HCT116 (cell line): ENCODE measurements around the gene RANBP10. TPM values are rescaled to one million over a fixed set of nuclear protein-coding genes. Genes with fewer than 3 reads are reported as not detected.

Experiments
- ATAC-seq: fragments of 200-7000 bp; cut with Tn5 transposase; 2 replicates; pipeline ENCODE4 v1.9.1; 2020; ENCODE audit warnings: mild to moderate bottlenecking, moderate library complexity
- BruUV-seq: library from RNA; stranded (reverse); fragments of 400-500 nt; replicated peaks from 2 replicates; lab custom pipeline; 2021; lab: Mats Ljungman, UMichigan
- CTCF ChIA-PET: fragments of 300-600 bp; sonication (Branson Sonifier 250); formaldehyde crosslinking; loops from one replicate; lab custom pipeline; 2021; ENCODE audit warnings: antibody characterized with exemption; lab: Charles Lee
- POLR2A ChIA-PET: fragments of 300-600, 350-600 bp; sonication (Branson Sonifier 250); formaldehyde crosslinking; loops from one replicate; lab custom pipeline; 2021; ENCODE audit warnings: antibody characterized with exemption; lab: Charles Lee
- RAD21 ChIA-PET, 2 experiments: fragments of 300-600 bp; sonication (Branson Sonifier 250); formaldehyde crosslinking; loops; one replicate each; lab custom pipeline; 2023; ENCODE audit warnings: low total read pairs in 2 of 2; ENCODE audit not compliant: uncharacterized antibody in 2 of 2, unreplicated experiment in 2 of 2, low non-redundant PET in 1 of 2; lab: Charles Lee
- DNase-seq: peaks from one replicate; pipeline ENCODE4 v3.0.0-alpha.2; 2010; ENCODE audit warnings: low read depth, low spot score
- H2AFZ ChIP-seq: fragments of 200-600 bp; shearing (Covaris generic), sonication (generic); 2 replicates; pipeline ENCODE4 v1.6.1; 2017; ENCODE audit warnings: low read depth, mixed run types, mixed read lengths, antibody characterized with exemption, low read length; ENCODE audit not compliant: poor library complexity, severe bottlenecking
- H3K27ac ChIP-seq: 2 replicates; pipeline ENCODE4 v1.5.1; 2012; ENCODE audit warnings: low read depth, low read length
- H3K27me3 ChIP-seq: fragments of 200-600 bp; sonication (generic); 2 replicates; pipeline ENCODE4 v1.6.1; 2016; ENCODE audit warnings: mixed run types, low read length, mixed read lengths; ENCODE audit not compliant: insufficient read depth
- H3K36me3 ChIP-seq, 2 experiments: fragments of 200-500 bp in 1 of 2; fragments of 200-600 bp in 1 of 2; sonication (Bioruptor generic) in 1 of 2; sonication (generic) in 1 of 2; 2 replicates each; pipeline versions ENCODE4 v1.5.1 to v1.6.1; 2014 to 2016; ENCODE audit warnings: low read length in 2 of 2, inconsistent platforms in 1 of 2, mixed read lengths in 1 of 2, mixed run types in 1 of 2; ENCODE audit not compliant: insufficient read depth in 2 of 2, control insufficient read depth in 1 of 2
- H3K4me1 ChIP-seq, 2 experiments: fragments of 200-600 bp in 1 of 2; sonication (generic) in 1 of 2; 2 replicates each; pipeline versions ENCODE4 v1.5.1 to v1.6.1; 2012 to 2017; ENCODE audit warnings: low read length in 2 of 2, inconsistent platforms in 1 of 2, mild to moderate bottlenecking in 1 of 2, mixed read lengths in 1 of 2, mixed run types in 1 of 2, moderate library complexity in 1 of 2; ENCODE audit not compliant: insufficient read depth in 2 of 2, control insufficient read depth in 1 of 2
- H3K4me2 ChIP-seq: fragments of 200-600 bp; sonication (generic); 2 replicates; pipeline ENCODE4 v1.6.1; 2017; ENCODE audit warnings: mixed run types, low read length, mixed read lengths
- H3K4me3 ChIP-seq, 2 experiments: fragments of 200-600 bp in 1 of 2; sonication (generic) in 1 of 2; replicated peaks in 1 of 2; 2 replicates each; pipeline ENCODE4 v1.5.1; 2011 to 2016; ENCODE audit warnings: low read length in 2 of 2, control low read depth in 1 of 2, low read depth in 1 of 2, mild to moderate bottlenecking in 1 of 2, mixed read lengths in 1 of 2, mixed run types in 1 of 2
- H3K79me2 ChIP-seq: fragments of 200-600 bp; sonication (generic); 2 replicates; pipeline ENCODE4 v1.6.1; 2017; ENCODE audit warnings: mild to moderate bottlenecking, mixed run types, low read length, moderate library complexity, mixed read lengths; ENCODE audit not compliant: insufficient read depth
- H3K9ac ChIP-seq: fragments of 200-600 bp; sonication (generic); 2 replicates; pipeline ENCODE4 v1.6.1; 2016; ENCODE audit warnings: low read length, mixed read lengths
- H3K9me2 ChIP-seq: fragments of 200-600 bp; sonication (generic), shearing (Covaris generic); 2 replicates; pipeline ENCODE4 v1.6.1; 2017; ENCODE audit warnings: mixed run types, mild to moderate bottlenecking, moderate library complexity; ENCODE audit not compliant: insufficient read depth
- H3K9me3 ChIP-seq, 2 experiments: fragments of 200-500 bp in 1 of 2; fragments of 200-600 bp in 1 of 2; sonication (Bioruptor generic) in 1 of 2; sonication (generic) in 1 of 2; 2 replicates each; pipeline ENCODE4 v1.6.1; 2014 to 2017; ENCODE audit warnings: low read length in 2 of 2, mixed read lengths in 2 of 2, inconsistent platforms in 1 of 2, low read depth in 1 of 2, mild to moderate bottlenecking in 1 of 2, mixed run types in 1 of 2, moderate library complexity in 1 of 2; ENCODE audit not compliant: control insufficient read depth in 1 of 2, insufficient read depth in 1 of 2
- H4K20me1 ChIP-seq: fragments of 200-600 bp; sonication (generic), shearing (Covaris generic); 2 replicates; pipeline ENCODE4 v1.6.1; 2017; ENCODE audit warnings: mixed run types, mild to moderate bottlenecking, moderate library complexity; ENCODE audit not compliant: insufficient read depth
- ATF3 ChIP-seq: IDR thresholded peaks from 2 replicates; pipeline ENCODE4 v1.6.1; 2012
- CBX3 ChIP-seq: IDR thresholded peaks from 2 replicates; pipeline ENCODE4 v1.6.1; 2012; ENCODE audit warnings: low read depth
- CEBPB ChIP-seq: IDR thresholded peaks from 2 replicates; pipeline ENCODE4 v1.6.1; 2012; ENCODE audit warnings: low read depth
- EGR1 ChIP-seq: IDR thresholded peaks from 2 replicates; pipeline ENCODE4 v1.6.1; 2012; ENCODE audit warnings: low read depth
- ELF1 ChIP-seq: IDR thresholded peaks from 2 replicates; pipeline ENCODE4 v1.6.1; 2012; ENCODE audit warnings: low read depth, borderline replicate concordance
- EZH2 ChIP-seq: fragments of 200-600 bp; sonication (generic); IDR thresholded peaks from 2 replicates; pipeline ENCODE4 v1.6.1; 2017; ENCODE audit warnings: antibody characterized with exemption, mixed run types
- EZH2phosphoT487 ChIP-seq: fragments of 200-600 bp; IDR thresholded peaks from 2 replicates; pipeline ENCODE4 v1.6.1; 2018; ENCODE audit warnings: antibody characterized with exemption, borderline replicate concordance
- FOSL1 ChIP-seq: IDR thresholded peaks from 2 replicates; pipeline ENCODE4 v1.6.1; 2012; ENCODE audit warnings: low read depth
- JUND ChIP-seq: IDR thresholded peaks from 2 replicates; pipeline ENCODE4 v1.6.1; 2012
- MAX ChIP-seq: IDR thresholded peaks from 2 replicates; pipeline ENCODE4 v1.6.1; 2012
- SP1 ChIP-seq: IDR thresholded peaks from 2 replicates; pipeline ENCODE4 v1.6.1; 2012; ENCODE audit warnings: low read depth
- TCF7L2 ChIP-seq: IDR thresholded peaks from 2 replicates; pipeline ENCODE4 v1.7.0; 2011; ENCODE audit warnings: borderline replicate concordance, inconsistent platforms; ENCODE audit not compliant: insufficient read depth, insufficient read length; ENCODE audit errors: extremely low read depth
- YY1 ChIP-seq: IDR thresholded peaks from 2 replicates; pipeline ENCODE4 v1.6.1; 2011; ENCODE audit warnings: low read length, low read depth, moderate library complexity, mild to moderate bottlenecking; ENCODE audit not compliant: insufficient replicate concordance; ENCODE audit errors: extremely low read depth
- ZFX ChIP-seq: fragments of 450-650 bp; IDR thresholded peaks from 2 replicates; pipeline ENCODE4 v1.6.1; 2017
- ZNF274 ChIP-seq: fragments of 200-500 bp; sonication (Bioruptor generic); IDR thresholded peaks from 2 replicates; pipeline ENCODE4 v1.6.1; 2014; ENCODE audit warnings: mild to moderate bottlenecking, low read depth, low read length, inconsistent platforms
- intact Hi-C: fragments of 100-400 bp; cut with micrococcal nuclease; formaldehyde crosslinking; loops from 2 replicates; pipeline ENCODE4 v1.10.0; 2022
- total RNA-seq: library from RNA; stranded (reverse); gene quantifications from one replicate; pipeline ENCODE4 v1.2.1, GENCODE V29; 2021; ENCODE audit not compliant: unreplicated experiment
- TF ChIP-seq, protein P1 (sequence below): IDR thresholded peaks from 2 replicates; pipeline ENCODE4 v1.6.1; 2012; ENCODE audit warnings: low read depth
- TF ChIP-seq, protein P2 (sequence below), 3 experiments: fragments of 200-600 bp in 1 of 3; sonication (generic) in 1 of 3; IDR thresholded peaks in 2 of 3; conservative IDR thresholded peaks in 1 of 3; 2 replicates each; pipeline ENCODE4 v1.5.1; 2012 to 2017; ENCODE audit warnings: low read depth in 2 of 3, low read length in 2 of 3, antibody characterized with exemption in 1 of 3, borderline replicate concordance in 1 of 3, control low read depth in 1 of 3, mild to moderate bottlenecking in 1 of 3, mixed read lengths in 1 of 3, mixed run types in 1 of 3, moderate library complexity in 1 of 3; ENCODE audit not compliant: insufficient read depth in 1 of 3

RANBP10 gene
- total RNA-seq, 1 experiment from 2014 or later, result 16.9 TPM

DNA sequence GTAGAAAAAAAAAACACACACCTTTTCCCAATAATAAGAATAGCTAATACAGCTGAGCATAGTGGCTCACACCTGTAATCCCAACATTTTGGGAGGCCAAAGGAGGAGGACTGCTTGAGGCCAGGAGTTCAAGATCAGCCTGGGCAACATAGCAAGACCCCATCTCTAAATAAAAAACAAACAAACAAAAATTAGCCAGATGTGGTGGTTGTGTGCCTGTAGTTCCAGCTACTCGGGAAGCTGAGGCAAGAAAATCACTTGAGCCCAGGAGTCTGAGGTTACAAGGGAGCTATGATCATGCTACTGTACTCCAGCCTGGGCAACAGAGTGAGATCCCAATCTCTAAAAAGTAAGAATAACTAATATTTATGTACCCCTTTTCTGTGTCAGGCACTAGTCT, 44.4 kb downstream of the RANBP10 start:
- Histone ChIP-seq H3K27ac (no peak overlapping the region), H3K9ac (no peak overlapping the region), H3K9me2 (no peaks in the 10 kb centered on the region), H3K9me3 (no peaks in the 10 kb centered on the region), H3K79me2 (no peaks in the 10 kb centered on the region), H3K27me3 (no peaks in the 10 kb centered on the region), H2AFZ (no peak overlapping the region), H4K20me1 (no peaks in the 10 kb centered on the region), H3K4me1 (peaks cover 0 to 7% of the 10 kb centered on the region in 2 experiments; a peak in 2 of 4 replicates), H3K4me3 (no peak overlapping the region), H3K4me2 (no peak overlapping the region), H3K36me3 (no peaks in the 10 kb centered on the region)
- ChIA-PET RAD21 (no interaction called here), POLR2A (no interaction called here), CTCF (no interaction called here)
- no peak for ATAC-seq
- TF ChIP-seq, protein P1, sequence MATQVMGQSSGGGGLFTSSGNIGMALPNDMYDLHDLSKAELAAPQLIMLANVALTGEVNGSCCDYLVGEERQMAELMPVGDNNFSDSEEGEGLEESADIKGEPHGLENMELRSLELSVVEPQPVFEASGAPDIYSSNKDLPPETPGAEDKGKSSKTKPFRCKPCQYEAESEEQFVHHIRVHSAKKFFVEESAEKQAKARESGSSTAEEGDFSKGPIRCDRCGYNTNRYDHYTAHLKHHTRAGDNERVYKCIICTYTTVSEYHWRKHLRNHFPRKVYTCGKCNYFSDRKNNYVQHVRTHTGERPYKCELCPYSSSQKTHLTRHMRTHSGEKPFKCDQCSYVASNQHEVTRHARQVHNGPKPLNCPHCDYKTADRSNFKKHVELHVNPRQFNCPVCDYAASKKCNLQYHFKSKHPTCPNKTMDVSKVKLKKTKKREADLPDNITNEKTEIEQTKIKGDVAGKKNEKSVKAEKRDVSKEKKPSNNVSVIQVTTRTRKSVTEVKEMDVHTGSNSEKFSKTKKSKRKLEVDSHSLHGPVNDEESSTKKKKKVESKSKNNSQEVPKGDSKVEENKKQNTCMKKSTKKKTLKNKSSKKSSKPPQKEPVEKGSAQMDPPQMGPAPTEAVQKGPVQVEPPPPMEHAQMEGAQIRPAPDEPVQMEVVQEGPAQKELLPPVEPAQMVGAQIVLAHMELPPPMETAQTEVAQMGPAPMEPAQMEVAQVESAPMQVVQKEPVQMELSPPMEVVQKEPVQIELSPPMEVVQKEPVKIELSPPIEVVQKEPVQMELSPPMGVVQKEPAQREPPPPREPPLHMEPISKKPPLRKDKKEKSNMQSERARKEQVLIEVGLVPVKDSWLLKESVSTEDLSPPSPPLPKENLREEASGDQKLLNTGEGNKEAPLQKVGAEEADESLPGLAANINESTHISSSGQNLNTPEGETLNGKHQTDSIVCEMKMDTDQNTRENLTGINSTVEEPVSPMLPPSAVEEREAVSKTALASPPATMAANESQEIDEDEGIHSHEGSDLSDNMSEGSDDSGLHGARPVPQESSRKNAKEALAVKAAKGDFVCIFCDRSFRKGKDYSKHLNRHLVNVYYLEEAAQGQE, result no peak
- TF ChIP-seq ZNF274, result no peak
- no TSS peak for BruUV-seq
- intact Hi-C loops, result no loop called here
- no peak for DNase-seq

- intact Hi-C loops, result no loop called here
- ChIA-PET POLR2A (no interaction called here), RAD21 (no interaction called here), CTCF (no interaction called here)
- no peaks in the 10 kb centered on the region for H3K36me3 ChIP-seq
- H3K79me2 ChIP-seq, result no peaks in the 10 kb centered on the region
- peak overlapping the region; percentile 13; the same call in 1 of the 2 replicates for H3K4me2 ChIP-seq
- H4K20me1 ChIP-seq, result no peaks in the 10 kb centered on the region
- no peak overlapping the region for H3K4me3 ChIP-seq
- no peaks in the 10 kb centered on the region for H3K27me3 ChIP-seq
- no peak overlapping the region for H3K9ac ChIP-seq
- no peak for DNase-seq
- H3K9me2 ChIP-seq, result no peaks in the 10 kb centered on the region
- no peaks in the 10 kb centered on the region for H3K9me3 ChIP-seq
- peaks cover 0 to 7% of the 10 kb centered on the region in 2 experiments; a peak in 2 of 4 replicates for H3K4me1 ChIP-seq
- H2AFZ ChIP-seq, result no peak overlapping the region
- H3K27ac ChIP-seq, result no peak overlapping the region
- no peak for ATAC-seq
- no TSS peak for BruUV-seq
- TF ChIP-seq EZH2, result no peak
- TF ChIP-seq SP1, result no peak
- TF ChIP-seq JUND, result no peak
- TF ChIP-seq ZFX, result no peak
- TF ChIP-seq FOSL1, result no peak
- TF ChIP-seq EZH2phosphoT487, result no peak
- TF ChIP-seq ZNF274, result no peak
- TF ChIP-seq CEBPB, result no peak
- TF ChIP-seq TCF7L2, result no peak
- no peak for TF ChIP-seq YY1
- TF ChIP-seq ELF1, result no peak
- no peak for TF ChIP-seq CBX3
- no peak for TF ChIP-seq ATF3
- TF ChIP-seq MAX, result no peak
- TF ChIP-seq, protein P2, sequence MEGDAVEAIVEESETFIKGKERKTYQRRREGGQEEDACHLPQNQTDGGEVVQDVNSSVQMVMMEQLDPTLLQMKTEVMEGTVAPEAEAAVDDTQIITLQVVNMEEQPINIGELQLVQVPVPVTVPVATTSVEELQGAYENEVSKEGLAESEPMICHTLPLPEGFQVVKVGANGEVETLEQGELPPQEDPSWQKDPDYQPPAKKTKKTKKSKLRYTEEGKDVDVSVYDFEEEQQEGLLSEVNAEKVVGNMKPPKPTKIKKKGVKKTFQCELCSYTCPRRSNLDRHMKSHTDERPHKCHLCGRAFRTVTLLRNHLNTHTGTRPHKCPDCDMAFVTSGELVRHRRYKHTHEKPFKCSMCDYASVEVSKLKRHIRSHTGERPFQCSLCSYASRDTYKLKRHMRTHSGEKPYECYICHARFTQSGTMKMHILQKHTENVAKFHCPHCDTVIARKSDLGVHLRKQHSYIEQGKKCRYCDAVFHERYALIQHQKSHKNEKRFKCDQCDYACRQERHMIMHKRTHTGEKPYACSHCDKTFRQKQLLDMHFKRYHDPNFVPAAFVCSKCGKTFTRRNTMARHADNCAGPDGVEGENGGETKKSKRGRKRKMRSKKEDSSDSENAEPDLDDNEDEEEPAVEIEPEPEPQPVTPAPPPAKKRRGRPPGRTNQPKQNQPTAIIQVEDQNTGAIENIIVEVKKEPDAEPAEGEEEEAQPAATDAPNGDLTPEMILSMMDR (IDR thresholded peaks at IDR 0.05 in 2 of 3, conservative IDR thresholded peaks at IDR 0.05 in 1 of 3; ENCODE audit: borderline replicate concordance in 1 of 3, insufficient read depth in 1 of 3, low read depth in 2 of 3, low read length in 2 of 3), result no peak
- no peak for TF ChIP-seq EGR1
Measured at GRCh38 chr16:67760956-67761230, 45.5 kb downstream of the RANBP10 start.
